IMR-90 (cell line): ENCODE data around the gene HRAS. TPM values are rescaled to one million over a fixed set of nuclear protein-coding genes. Genes with fewer than 3 reads are reported as not detected.

Experiments
- ATAC-seq: fragments of 200-7000 bp; cut with Tn5 transposase; 2 replicates; pipeline ENCODE4 v1.9.1; 2020; ENCODE audit warnings: low read depth, mild to moderate bottlenecking, moderate library complexity
- BruUV-seq: library from RNA; stranded (reverse); fragments of 400-500 nt; replicated peaks from 2 replicates; lab custom pipeline; 2021; lab: Mats Ljungman, UMichigan
- CTCF ChIA-PET: fragments of 300-600 bp; formaldehyde crosslinking; extraction: SDS; loops from one replicate; lab custom pipeline; 2021; ENCODE audit warnings: antibody characterized with exemption; lab: Yijun Ruan, JAX
- POLR2A ChIA-PET: fragments of 300-600 bp; sonication (Branson Sonifier 250); formaldehyde crosslinking; loops from one replicate; lab custom pipeline; 2022; ENCODE audit warnings: antibody characterized with exemption; ENCODE audit not compliant: unreplicated experiment; lab: Charles Lee
- DNase-seq: peaks from one replicate; pipeline ENCODE4 v3.0.0; 2013
- H2AFZ ChIP-seq: replicated peaks from 2 replicates; pipeline ENCODE3; 2013; ENCODE audit warnings: low read length, mild to moderate bottlenecking; ENCODE audit not compliant: poor library complexity
- H2AK5ac ChIP-seq: 2 replicates; pipeline ENCODE4 v1.6.1; 2013; ENCODE audit warnings: low read depth, low read length, inconsistent platforms
- H2AK9ac ChIP-seq: replicated peaks from 2 replicates; pipeline ENCODE3; 2013; ENCODE audit warnings: mild to moderate bottlenecking, low read depth, low read length, moderate library complexity; ENCODE audit not compliant: poor library complexity
- H2BK120ac ChIP-seq: 2 replicates; pipeline ENCODE4 v1.6.1; 2013; ENCODE audit warnings: low read depth, low read length, inconsistent platforms
- H2BK15ac ChIP-seq: 3 replicates; pipeline ENCODE4 v1.6.1; 2013; ENCODE audit warnings: low read depth, low read length, inconsistent platforms
- H2BK20ac ChIP-seq: 2 replicates; pipeline ENCODE4 v1.6.1; 2013; ENCODE audit warnings: low read depth, mild to moderate bottlenecking, inconsistent platforms, low read length, moderate library complexity
- H2BK5ac ChIP-seq: 2 replicates; pipeline ENCODE4 v1.6.1; 2013; ENCODE audit warnings: mild to moderate bottlenecking, low read depth, low read length, inconsistent platforms; ENCODE audit not compliant: poor library complexity, severe bottlenecking
- H3K14ac ChIP-seq: replicated peaks from 2 replicates; pipeline ENCODE4 v1.6.1; 2013; ENCODE audit warnings: low read depth, low read length, inconsistent platforms
- H3K18ac ChIP-seq: 2 replicates; pipeline ENCODE4 v1.6.1; 2013; ENCODE audit warnings: low read depth, low read length, control low read depth
- H3K23ac ChIP-seq: 2 replicates; pipeline ENCODE4 v1.6.1; 2013; ENCODE audit warnings: low read depth, low read length, inconsistent platforms
- H3K27ac ChIP-seq: 2 replicates; pipeline ENCODE4 v1.5.1; 2013; ENCODE audit warnings: mild to moderate bottlenecking, control low read depth, low read length; ENCODE audit not compliant: insufficient read depth
- H3K27me3 ChIP-seq: 2 replicates; pipeline ENCODE4 v1.6.1; 2013; ENCODE audit warnings: low read length; ENCODE audit not compliant: control insufficient read depth, insufficient read depth
- H3K36me3 ChIP-seq: 2 replicates; pipeline ENCODE4 v1.6.1; 2013; ENCODE audit warnings: low read length, mixed read lengths; ENCODE audit not compliant: control insufficient read depth, insufficient read depth
- H3K4ac ChIP-seq: 2 replicates; pipeline ENCODE4 v1.6.1; 2013; ENCODE audit warnings: low read depth, low read length, inconsistent platforms
- H3K4me1 ChIP-seq: 2 replicates; pipeline ENCODE4 v1.6.1; 2013; ENCODE audit warnings: low read length, mixed read lengths; ENCODE audit not compliant: control insufficient read depth, insufficient read depth
- H3K4me2 ChIP-seq: 2 replicates; pipeline ENCODE4 v1.6.1; 2013; ENCODE audit warnings: low read depth, mild to moderate bottlenecking, control low read depth, low read length, moderate library complexity
- H3K4me3 ChIP-seq: 2 replicates; pipeline ENCODE4 v1.5.1; 2013; ENCODE audit warnings: low read depth, mild to moderate bottlenecking, control low read depth, low read length, moderate library complexity; ENCODE audit not compliant: insufficient read depth
- H3K56ac ChIP-seq: 2 replicates; pipeline ENCODE4 v1.6.1; 2013; ENCODE audit warnings: low read length, inconsistent platforms; ENCODE audit not compliant: insufficient read depth; ENCODE audit errors: extremely low read depth
- H3K79me1 ChIP-seq, 2 experiments: 2 replicates each; pipeline ENCODE4 v1.6.1; 2013; ENCODE audit warnings: low read length in 2 of 2, inconsistent platforms in 1 of 2, low read depth in 1 of 2
- H3K9ac ChIP-seq: 2 replicates; pipeline ENCODE4 v1.6.1; 2013; ENCODE audit warnings: low read depth, low read length, control low read depth
- H3K9me1 ChIP-seq: 2 replicates; pipeline ENCODE4 v1.6.1; 2013; ENCODE audit warnings: low read length, inconsistent platforms; ENCODE audit not compliant: insufficient read depth
- H3K9me3 ChIP-seq: 2 replicates; pipeline ENCODE4 v1.6.1; 2013; ENCODE audit warnings: low read length; ENCODE audit not compliant: control insufficient read depth, insufficient read depth
- H4K20me1 ChIP-seq: 2 replicates; pipeline ENCODE4 v1.6.1; 2013; ENCODE audit warnings: low read length, inconsistent platforms; ENCODE audit not compliant: insufficient read depth
- H4K5ac ChIP-seq: 2 replicates; pipeline ENCODE4 v1.6.1; 2013; ENCODE audit warnings: mild to moderate bottlenecking, low read depth, low read length, control low read depth
- H4K8ac ChIP-seq, 2 experiments: 2 replicates each; pipeline ENCODE4 v1.6.1; 2013; ENCODE audit warnings: low read depth in 2 of 2, low read length in 2 of 2, control low read depth in 1 of 2, inconsistent platforms in 1 of 2
- H4K91ac ChIP-seq: 2 replicates; pipeline ENCODE4 v1.6.1; 2013; ENCODE audit warnings: low read depth, low read length, inconsistent platforms; ENCODE audit not compliant: insufficient read depth
- BHLHE40 ChIP-seq: fragments of 150-350 bp; IDR thresholded peaks from 2 replicates; pipeline ENCODE4 v1.6.1; 2016; ENCODE audit warnings: mild to moderate bottlenecking, low read depth, low read length
- CEBPB ChIP-seq: IDR thresholded peaks from 2 replicates; pipeline ENCODE4 v1.6.1; 2012; ENCODE audit warnings: low read depth, low read length, improper control_type of control experiment
- CHD1 ChIP-seq: IDR thresholded peaks from 2 replicates; pipeline ENCODE4 v1.6.1; 2012; ENCODE audit warnings: low read depth, low read length, improper control_type of control experiment
- CTCF ChIP-seq: conservative IDR thresholded peaks from 2 replicates; pipeline ENCODE4 v1.5.1; 2012; ENCODE audit warnings: mild to moderate bottlenecking, low read depth, low read length, improper control_type of control experiment
- FOS ChIP-seq: fragments of 150-350 bp; IDR thresholded peaks from 2 replicates; pipeline ENCODE4 v1.6.1; 2016; ENCODE audit warnings: low read depth, low read length
- MAFK ChIP-seq: IDR thresholded peaks from 2 replicates; pipeline ENCODE4 v1.6.1; 2012; ENCODE audit warnings: low read depth, low read length, improper control_type of control experiment
- MAZ ChIP-seq: IDR thresholded peaks from 2 replicates; pipeline ENCODE4 v1.6.1; 2012; ENCODE audit warnings: low read depth, mild to moderate bottlenecking, low read length, improper control_type of control experiment, moderate library complexity, borderline replicate concordance
- NFE2L2 ChIP-seq: fragments of 150-350 bp; IDR thresholded peaks from 2 replicates; pipeline ENCODE4 v1.6.1; 2016; ENCODE audit warnings: low read depth, mild to moderate bottlenecking, low read length
- POLR2A ChIP-seq: IDR thresholded peaks from 2 replicates; pipeline ENCODE4 v1.6.1; 2012; ENCODE audit warnings: mild to moderate bottlenecking, low read depth, low read length
- RAD21 ChIP-seq: IDR thresholded peaks from 2 replicates; pipeline ENCODE4 v1.6.1; 2012; ENCODE audit warnings: low read length, improper control_type of control experiment
- RCOR1 ChIP-seq: IDR thresholded peaks from 2 replicates; pipeline ENCODE4 v1.6.1; 2012; ENCODE audit warnings: mild to moderate bottlenecking, low read length, improper control_type of control experiment; ENCODE audit not compliant: insufficient replicate concordance
- RFX5 ChIP-seq: IDR thresholded peaks from 2 replicates; pipeline ENCODE4 v1.8.0; 2012; ENCODE audit warnings: low read depth, mild to moderate bottlenecking, low read length, moderate library complexity
- SMC3 ChIP-seq: fragments of 150-350 bp; IDR thresholded peaks from 2 replicates; pipeline ENCODE4 v1.6.1; 2016; ENCODE audit warnings: low read depth, mild to moderate bottlenecking, antibody characterized with exemption, low read length, moderate library complexity
- WGBS, 2 experiments: methylation state at CpG; one replicate each; pipeline versions ENCODE4 v1.1.5 to v1.1.7; 2013; ENCODE audit warnings: missing lambda C conversion rate in 2 of 2; ENCODE audit not compliant: insufficient read length in 1 of 2; ENCODE audit errors: extremely low coverage in 2 of 2; 5-methylcytosine and 5-hydroxymethylcytosine counted together
- dilution Hi-C: fragments of 300-500 bp; cut with HindIII; formaldehyde crosslinking; loops from one replicate; pipeline ENCODE4 v1.14.3; 2018; ENCODE audit warnings: low sequenced_read_pairs; ENCODE audit not compliant: unreplicated experiment
- in situ Hi-C: fragments of 300-500 bp; cut with MboI; formaldehyde crosslinking; loops from 3 replicates; pipeline ENCODE4 v1.14.3; 2019; ENCODE audit warnings: low sequenced_read_pairs, inconsistent platforms, mixed read lengths
- intact Hi-C: fragments of 100-400 bp; cut with micrococcal nuclease; formaldehyde crosslinking; loops from 2 replicates; pipeline ENCODE4 v1.10.0; 2022
- polyA plus RNA-seq, 3 experiments: library from polyadenylated mRNA; depleted of rRNA; stranded (reverse); fragments of >200 nt; gene quantifications; 2 replicates each; pipeline ENCODE4 v1.2.3, GENCODE V29; 2012; ENCODE audit warnings: low replicate concordance in 1 of 3
- total RNA-seq: library from RNA; depleted of rRNA; stranded (reverse); fragments of >200 nt; gene quantifications from 2 replicates; pipeline ENCODE4 v1.2.3, GENCODE V29; 2012
- TF ChIP-seq, protein P1 (sequence below): fragments of 150-350 bp; IDR thresholded peaks from 2 replicates; pipeline ENCODE4 v1.6.1; 2016; ENCODE audit warnings: low read depth, mild to moderate bottlenecking, low read length, moderate library complexity, borderline replicate concordance
- TF ChIP-seq, protein P2 (sequence below): fragments of 150-350 bp; IDR thresholded peaks from 2 replicates; pipeline ENCODE4 v1.6.1; 2017; ENCODE audit warnings: mild to moderate bottlenecking, antibody characterized with exemption, low read length, low read depth

The HRAS gene
- total and polyA plus RNA-seq, 2 of the 4 experiments (the other 2 are of a cell fraction), result 108 to 123 TPM

DNA sequence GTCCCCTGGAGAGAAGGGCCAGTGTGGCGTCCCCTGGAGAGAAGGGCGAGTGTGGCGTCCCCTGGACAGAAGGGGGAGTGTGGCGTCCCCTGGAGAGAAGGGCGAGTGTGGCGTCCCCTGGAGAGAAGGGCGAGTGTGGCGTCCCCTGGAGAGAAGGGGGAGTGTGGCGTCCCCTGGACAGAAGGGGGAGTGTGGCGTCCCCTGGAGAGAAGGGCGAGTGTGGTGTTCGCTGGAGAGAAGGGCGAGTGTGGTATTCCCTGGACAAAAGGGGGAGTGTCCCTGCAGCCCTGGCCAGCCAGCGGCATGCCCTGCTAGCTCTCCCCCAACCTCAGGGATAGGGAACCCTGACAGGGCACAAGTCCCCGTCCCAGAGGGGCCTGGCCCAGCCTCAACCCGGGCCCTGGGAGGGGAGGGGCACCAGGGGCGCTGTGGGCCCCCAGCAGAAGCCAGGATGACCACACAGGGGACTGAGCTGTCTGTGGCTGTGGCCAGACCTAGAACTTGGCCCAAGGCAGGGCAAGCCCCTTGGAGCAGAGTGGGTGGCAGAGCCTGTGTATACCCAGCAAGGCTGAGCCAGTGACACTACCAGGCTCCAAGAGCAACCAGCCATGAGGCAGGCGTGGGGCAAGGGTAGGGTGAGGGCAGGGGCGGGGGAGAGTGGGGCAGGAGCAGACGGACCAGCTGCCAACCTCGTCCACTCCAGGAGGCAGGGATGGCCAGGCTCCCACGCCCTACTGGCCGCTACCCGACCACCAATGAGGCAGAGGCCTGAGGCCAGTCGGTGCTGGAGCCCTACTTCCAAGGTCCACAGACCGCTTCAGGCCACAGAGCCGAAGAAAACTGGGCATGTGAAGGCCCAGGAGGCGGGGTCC lies 4.2 kb downstream of the HRAS start:
- no peak overlapping the region for H3K14ac ChIP-seq

More for the DNA sequence above, 4.2 kb downstream of the HRAS start:
- Histone ChIP-seq H2BK5ac (no peak overlapping the region), H3K4me2 (no peak overlapping the region), H2AK9ac (no peak overlapping the region), H4K20me1 (peaks cover 24% of the 10 kb centered on the region), H4K8ac (no peak overlapping the region), H2BK20ac (no peak overlapping the region), H3K27me3 (no peaks in the 10 kb centered on the region), H3K4ac (no peak overlapping the region), H2BK120ac (no peak overlapping the region), H3K36me3 (peaks cover 24% of the 10 kb centered on the region; the same call in 1 of the 2 replicates), H3K79me1 (peaks cover 3 to 23% of the 10 kb centered on the region in 2 experiments; a peak in 3 of 4 replicates), H3K4me1 (peaks cover 6% of the 10 kb centered on the region; the same call in 1 of the 2 replicates), H3K18ac (no peak overlapping the region), H3K9ac (no peak overlapping the region), H4K91ac (no peak overlapping the region), H3K23ac (no peak overlapping the region), H3K9me1 (no peaks in the 10 kb centered on the region; the same call in 1 of the 2 replicates), H3K4me3 (no peak overlapping the region), H3K27ac (no peak overlapping the region), H4K5ac (no peak overlapping the region), H2BK15ac (no peak overlapping the region), H2AK5ac (no peak overlapping the region), H2AFZ (no peak overlapping the region), H3K56ac (no peak overlapping the region), H3K9me3 (no peaks in the 10 kb centered on the region)
- intact Hi-C loops, result no loop called here
- in situ Hi-C loops, result no loop called here
- no TSS peak for BruUV-seq
- POLR2A ChIA-PET, result no interaction called here
- ATAC-seq (no peak), DNase-seq (no peak)
- CTCF ChIA-PET, result no interaction called here
- dilution Hi-C loops, result no loop called here
- TF ChIP-seq MAFK, result no peak
- no peak for TF ChIP-seq CTCF
- TF ChIP-seq BHLHE40, result no peak
- no peak for TF ChIP-seq CEBPB
- TF ChIP-seq NFE2L2, result no peak
- TF ChIP-seq FOS, result no peak
- TF ChIP-seq, protein P1, sequence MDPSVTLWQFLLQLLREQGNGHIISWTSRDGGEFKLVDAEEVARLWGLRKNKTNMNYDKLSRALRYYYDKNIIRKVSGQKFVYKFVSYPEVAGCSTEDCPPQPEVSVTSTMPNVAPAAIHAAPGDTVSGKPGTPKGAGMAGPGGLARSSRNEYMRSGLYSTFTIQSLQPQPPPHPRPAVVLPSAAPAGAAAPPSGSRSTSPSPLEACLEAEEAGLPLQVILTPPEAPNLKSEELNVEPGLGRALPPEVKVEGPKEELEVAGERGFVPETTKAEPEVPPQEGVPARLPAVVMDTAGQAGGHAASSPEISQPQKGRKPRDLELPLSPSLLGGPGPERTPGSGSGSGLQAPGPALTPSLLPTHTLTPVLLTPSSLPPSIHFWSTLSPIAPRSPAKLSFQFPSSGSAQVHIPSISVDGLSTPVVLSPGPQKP, result no peak
- no peak for TF ChIP-seq RCOR1
- no peak for TF ChIP-seq SMC3
- TF ChIP-seq CHD1, result no peak
- no peak for TF ChIP-seq RAD21
- no peak for TF ChIP-seq RFX5
- TF ChIP-seq MAZ, result no peak
- TF ChIP-seq, protein P2, sequence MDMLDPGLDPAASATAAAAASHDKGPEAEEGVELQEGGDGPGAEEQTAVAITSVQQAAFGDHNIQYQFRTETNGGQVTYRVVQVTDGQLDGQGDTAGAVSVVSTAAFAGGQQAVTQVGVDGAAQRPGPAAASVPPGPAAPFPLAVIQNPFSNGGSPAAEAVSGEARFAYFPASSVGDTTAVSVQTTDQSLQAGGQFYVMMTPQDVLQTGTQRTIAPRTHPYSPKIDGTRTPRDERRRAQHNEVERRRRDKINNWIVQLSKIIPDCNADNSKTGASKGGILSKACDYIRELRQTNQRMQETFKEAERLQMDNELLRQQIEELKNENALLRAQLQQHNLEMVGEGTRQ, result no peak
- TF ChIP-seq POLR2A, result no peak
- WGBS, 2 experiments, result 89% methylated on average over 14 of the region's 28 CpGs; no CpG with 5 or more reads in 1 of the 2 experiments
